Activated T-helper 2 cell treated with anti-CD3 and anti-CD28 coated beads, Interferon-gamma antibody, Interleukin-2, Interleukin-4, amounts not matched to agents 10 μg/mL and 5 μg/mL and 100 μg/mL, durations not matched to agents 14 hours and 24 hours and 36 hours (primary cell): ENCODE measurements around the gene EFNA5. TPM values are rescaled to one million over a fixed set of nuclear protein-coding genes. Genes with fewer than 3 reads are reported as not detected.

Experiments
- DNase-seq: peaks from one replicate; pipeline ENCODE4 v3.0.0; 2021; ENCODE audit warnings: low spot score
- H3K27ac Mint-ChIP-seq: one replicate; pipeline ENCODE4 v1.8.0; 2021; ENCODE audit warnings: mixed read lengths
- H3K27me3 Mint-ChIP-seq: one replicate; pipeline ENCODE4 v1.8.0; 2021; ENCODE audit warnings: low read depth, mixed read lengths
- H3K36me3 Mint-ChIP-seq: one replicate; pipeline ENCODE4 v1.8.0; 2021; ENCODE audit warnings: low read depth, mixed read lengths
- H3K4me1 Mint-ChIP-seq: one replicate; pipeline ENCODE4 v1.8.0; 2021; ENCODE audit warnings: low read depth, mixed read lengths
- H3K4me3 Mint-ChIP-seq: one replicate; pipeline ENCODE4 v1.8.0; 2021; ENCODE audit warnings: low read depth, mild to moderate bottlenecking, moderate library complexity, mixed read lengths
- H3K9me3 Mint-ChIP-seq: one replicate; pipeline ENCODE4 v1.8.0; 2021; ENCODE audit warnings: mixed read lengths
- intact Hi-C: fragments of 100-400 bp; cut with micrococcal nuclease; formaldehyde crosslinking; loops from one replicate; pipeline ENCODE4 v1.15.1; 2023
- total RNA-seq: library from RNA; stranded (reverse); gene quantifications from 2 replicates; pipeline ENCODE4 v1.2.3, GENCODE V29; 2022

Gene EFNA5
- total RNA-seq, 1 donor from 2014 or later, result not detected

GRCh38 chr5:107567901-107568671 is 102.7 kb downstream of the EFNA5 start:
- no peak overlapping the region for H3K27ac Mint-ChIP-seq
- H3K4me1 Mint-ChIP-seq, result peaks cover 18% of the 10 kb centered on the region
- no peak overlapping the region for H3K4me3 Mint-ChIP-seq
- DNase-seq, result no peak
- intact Hi-C loops, result no loop called here
- H3K9me3 Mint-ChIP-seq, result no peaks in the 10 kb centered on the region
- H3K36me3 Mint-ChIP-seq, result no peaks in the 10 kb centered on the region
- peaks cover 23% of the 10 kb centered on the region for H3K27me3 Mint-ChIP-seq

DNA sequence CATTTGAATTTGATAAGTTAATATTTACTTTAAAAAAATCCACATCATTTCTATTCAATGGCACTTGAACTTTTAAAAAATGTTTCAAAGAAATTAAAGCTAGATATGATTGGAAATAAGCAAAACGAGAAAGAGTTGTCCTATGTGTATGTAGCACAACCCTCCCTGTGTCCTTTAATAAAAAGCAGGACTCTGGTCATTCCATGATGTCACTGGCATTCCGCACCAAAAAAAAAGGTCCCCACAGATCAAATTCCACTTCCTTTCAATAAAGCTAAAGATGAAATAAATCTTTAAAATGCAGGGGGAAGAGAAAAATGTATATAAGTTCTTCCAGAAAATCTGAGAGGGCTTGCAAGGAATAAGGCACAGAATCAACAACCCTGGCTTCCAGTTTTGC is 103.8 kb downstream of the EFNA5 start:
- H3K27me3 Mint-ChIP-seq, result peaks cover 16% of the 10 kb centered on the region
- H3K4me1 Mint-ChIP-seq, result peaks cover 15% of the 10 kb centered on the region
- intact Hi-C loops, result no loop called here
- H3K4me3 Mint-ChIP-seq, result no peak overlapping the region
- DNase-seq, result no peak
- H3K36me3 Mint-ChIP-seq, result no peaks in the 10 kb centered on the region
- no peak overlapping the region for H3K27ac Mint-ChIP-seq
- H3K9me3 Mint-ChIP-seq, result no peaks in the 10 kb centered on the region

DNA sequence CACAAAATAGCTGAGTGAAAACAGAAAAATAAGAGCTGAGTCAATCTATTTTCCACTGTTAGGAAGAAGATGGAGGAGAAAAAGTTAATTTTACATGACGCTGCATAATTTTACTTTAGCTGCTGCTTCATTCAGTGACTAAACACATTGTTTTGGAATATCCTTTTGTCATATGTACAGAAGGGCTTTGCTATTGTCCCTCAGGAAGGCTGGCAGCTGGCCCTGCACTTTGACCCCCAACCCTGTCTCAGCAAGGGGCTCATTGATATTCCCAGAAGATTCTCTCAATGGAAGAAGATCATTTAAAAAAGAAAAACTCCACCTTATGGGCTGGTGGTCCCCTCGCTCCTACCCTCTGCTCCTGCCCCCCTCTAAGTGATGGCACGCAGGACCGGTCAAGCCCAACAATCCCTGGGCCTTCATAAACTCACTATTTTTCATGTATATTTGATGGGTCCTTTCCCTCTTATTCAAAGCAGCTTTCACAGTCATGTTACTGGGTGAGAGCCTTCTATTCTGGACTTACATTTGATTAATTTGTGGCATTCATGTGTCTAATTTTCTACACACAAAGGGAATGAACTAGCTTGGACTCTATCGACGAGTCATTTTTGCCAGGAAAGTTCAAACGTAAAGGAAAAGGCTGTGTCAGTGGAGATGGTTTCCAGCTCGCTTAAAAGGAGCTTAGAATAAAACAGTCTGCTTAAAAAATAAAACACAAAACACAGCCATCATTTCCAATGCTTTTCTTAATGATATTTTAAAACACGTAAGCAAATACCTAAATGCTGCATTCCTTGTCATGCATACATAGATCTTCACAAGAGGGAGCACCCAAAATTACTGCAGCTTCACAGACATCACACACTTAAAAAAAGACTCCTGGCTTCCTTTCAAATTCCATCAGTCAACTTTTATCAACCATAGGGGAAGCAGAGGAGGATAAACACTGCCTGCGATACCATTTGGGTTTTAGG is 104.7 kb downstream of the EFNA5 start:
- DNase-seq, result no peak
- H3K27me3 Mint-ChIP-seq, result peaks cover 15% of the 10 kb centered on the region

DNA sequence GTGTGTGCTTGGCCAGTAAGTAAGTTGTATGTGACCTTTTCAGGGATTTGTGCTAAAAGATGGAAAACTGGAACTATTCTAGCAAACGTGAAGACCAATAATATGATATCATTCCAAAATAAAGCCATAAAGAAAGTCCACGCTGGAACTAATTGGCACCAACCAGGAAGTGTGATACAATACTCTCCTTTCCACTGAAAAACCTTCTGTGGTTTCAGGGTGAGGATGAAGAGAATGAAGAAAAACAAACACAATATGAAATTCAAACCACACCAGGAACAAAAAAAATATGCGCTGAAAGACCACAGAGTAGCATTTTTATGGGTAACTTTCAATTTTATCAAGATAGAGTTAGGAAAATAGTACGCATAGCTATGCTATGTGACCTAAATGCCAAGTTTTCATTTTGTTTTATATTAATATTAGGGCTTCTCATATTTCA is 105.8 kb downstream of the EFNA5 start:
- peaks cover 17% of the 10 kb centered on the region for H3K27me3 Mint-ChIP-seq
- DNase-seq, result no peak
- no peaks in the 10 kb centered on the region for H3K36me3 Mint-ChIP-seq
- intact Hi-C loops, result no loop called here
- no peaks in the 10 kb centered on the region for H3K4me1 Mint-ChIP-seq
- H3K9me3 Mint-ChIP-seq, result no peaks in the 10 kb centered on the region
- H3K4me3 Mint-ChIP-seq, result no peak overlapping the region
- no peak overlapping the region for H3K27ac Mint-ChIP-seq

More for the DNA sequence above, 104.7 kb downstream of the EFNA5 start:
- Mint-ChIP-seq H3K9me3 (no peaks in the 10 kb centered on the region), H3K4me1 (peaks cover 6% of the 10 kb centered on the region), H3K27ac (no peak overlapping the region), H3K4me3 (no peak overlapping the region), H3K36me3 (no peaks in the 10 kb centered on the region)
- intact Hi-C loops, result no loop called here

DNA sequence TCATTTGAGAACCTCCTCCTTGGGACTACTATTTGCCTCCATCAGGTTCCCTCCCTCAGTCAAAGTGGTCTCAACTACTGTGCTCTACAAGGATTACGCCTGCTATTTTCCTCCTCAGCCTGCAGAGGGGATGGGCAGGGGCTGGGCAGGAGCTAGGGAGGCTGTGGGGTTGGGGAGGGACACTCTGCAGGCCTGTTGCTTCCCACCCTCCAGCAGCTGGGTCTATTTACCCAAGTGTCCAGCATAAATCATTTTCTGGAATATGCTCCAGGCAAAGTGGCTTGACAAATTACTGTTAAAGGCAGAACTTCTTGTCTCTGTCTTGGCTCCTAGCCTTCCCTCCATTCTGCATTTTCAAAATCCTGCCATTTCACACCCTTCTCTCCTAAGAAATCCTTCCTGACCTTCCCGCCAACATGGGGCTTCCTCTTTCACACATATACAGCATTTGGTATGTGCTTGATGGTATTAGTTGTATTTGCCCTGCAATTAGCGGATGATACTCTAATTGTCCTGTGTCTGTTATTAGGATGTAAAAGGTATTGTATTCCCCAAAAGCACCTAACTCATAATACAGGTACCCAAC is 106.7 kb downstream of the EFNA5 start:
- H3K9me3 Mint-ChIP-seq, result no peaks in the 10 kb centered on the region

GRCh38 chr5:107560377-107560776 is 110.4 kb downstream of the EFNA5 start:
- intact Hi-C loops, result no loop called here
- no peak overlapping the region for H3K4me3 Mint-ChIP-seq
- no peak for DNase-seq
- H3K27ac Mint-ChIP-seq, result no peak overlapping the region
- peaks cover 18% of the 10 kb centered on the region for H3K27me3 Mint-ChIP-seq
- H3K36me3 Mint-ChIP-seq, result no peaks in the 10 kb centered on the region
- H3K4me1 Mint-ChIP-seq, result no peaks in the 10 kb centered on the region
- no peaks in the 10 kb centered on the region for H3K9me3 Mint-ChIP-seq

More for the DNA sequence above, 106.7 kb downstream of the EFNA5 start:
- H3K4me1 Mint-ChIP-seq, result no peaks in the 10 kb centered on the region
- peaks cover 21% of the 10 kb centered on the region for H3K27me3 Mint-ChIP-seq
- H3K4me3 Mint-ChIP-seq, result no peak overlapping the region
- H3K36me3 Mint-ChIP-seq, result no peaks in the 10 kb centered on the region
- intact Hi-C loops, result no loop called here
- H3K27ac Mint-ChIP-seq, result no peak overlapping the region
- no peak for DNase-seq

GRCh38 chr5:107558823-107559375 is 111.8 kb downstream of the EFNA5 start:
- Mint-ChIP-seq H3K27ac (no peak overlapping the region), H3K27me3 (peaks cover 16% of the 10 kb centered on the region), H3K4me1 (no peaks in the 10 kb centered on the region), H3K36me3 (no peaks in the 10 kb centered on the region), H3K4me3 (no peak overlapping the region), H3K9me3 (no peaks in the 10 kb centered on the region)
- DNase-seq, result no peak
- intact Hi-C loops, result no loop called here

- Mint-ChIP-seq H3K27me3 (peaks cover 14% of the 10 kb centered on the region), H3K4me3 (no peak overlapping the region), H3K9me3 (no peaks in the 10 kb centered on the region), H3K4me1 (no peaks in the 10 kb centered on the region), H3K36me3 (no peaks in the 10 kb centered on the region), H3K27ac (no peak overlapping the region)
- intact Hi-C loops, result no loop called here
- DNase-seq, result no peak
Measured at GRCh38 chr5:107557051-107557658, 113.6 kb downstream of the EFNA5 start.

DNA sequence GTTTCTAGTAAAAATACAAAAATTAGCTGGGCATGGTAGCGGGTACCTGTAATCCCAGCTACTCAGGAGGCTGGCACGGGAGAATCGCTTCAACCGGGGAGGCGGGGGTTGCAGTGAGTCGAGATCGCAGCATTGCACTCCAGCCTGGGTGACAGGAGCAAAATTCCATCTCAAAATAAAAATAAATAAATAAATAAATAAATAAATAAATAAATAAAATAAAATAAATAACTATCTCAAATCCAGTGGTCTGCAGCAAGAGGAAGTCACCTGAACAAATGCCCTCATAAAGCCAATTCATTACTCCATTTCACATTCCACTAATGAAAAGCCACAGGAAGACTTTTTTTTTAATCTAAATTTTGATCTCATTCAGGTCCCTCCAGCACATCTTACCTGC is 114.2 kb downstream of the EFNA5 start:
- Mint-ChIP-seq H3K9me3 (no peaks in the 10 kb centered on the region), H3K27ac (no peak overlapping the region), H3K4me1 (no peaks in the 10 kb centered on the region), H3K36me3 (no peaks in the 10 kb centered on the region), H3K27me3 (peaks cover 13% of the 10 kb centered on the region), H3K4me3 (no peak overlapping the region)
- DNase-seq, result no peak
- intact Hi-C loops, result no loop called here

GRCh38 chr5:107555425-107556090 is 115.2 kb downstream of the EFNA5 start:
- Mint-ChIP-seq H3K27me3 (peaks cover 14% of the 10 kb centered on the region), H3K27ac (no peak overlapping the region), H3K36me3 (no peaks in the 10 kb centered on the region), H3K9me3 (no peaks in the 10 kb centered on the region), H3K4me1 (no peaks in the 10 kb centered on the region), H3K4me3 (no peak overlapping the region)
- DNase-seq, result no peak
- intact Hi-C loops, result no loop called here

GRCh38 chr5:107554776-107555424 is 115.8 kb downstream of the EFNA5 start:
- H3K4me3 Mint-ChIP-seq, result no peak overlapping the region
- H3K9me3 Mint-ChIP-seq, result no peaks in the 10 kb centered on the region
- no peak for DNase-seq
- H3K27me3 Mint-ChIP-seq, result peaks cover 12% of the 10 kb centered on the region
- H3K36me3 Mint-ChIP-seq, result no peaks in the 10 kb centered on the region
- H3K27ac Mint-ChIP-seq, result no peak overlapping the region
- intact Hi-C loops, result no loop called here
- no peaks in the 10 kb centered on the region for H3K4me1 Mint-ChIP-seq
